IPS-15b (cell line): ENCODE data around the gene GCAT.

Experiments used
- H3K27me3 ChIP-seq: one replicate; pipeline ENCODE4 v1.6.1; 2013; ENCODE audit warnings: low read length; ENCODE audit not compliant: control insufficient read depth, insufficient read depth
- H3K36me3 ChIP-seq: one replicate; pipeline ENCODE4 v1.6.1; 2013; ENCODE audit warnings: low read length; ENCODE audit not compliant: control insufficient read depth, insufficient read depth
- H3K4me1 ChIP-seq: one replicate; pipeline ENCODE4 v1.6.1; 2013; ENCODE audit warnings: mild to moderate bottlenecking, low read length; ENCODE audit not compliant: control insufficient read depth, insufficient read depth
- H3K4me3 ChIP-seq: one replicate; pipeline ENCODE4 v1.5.1; 2013; ENCODE audit warnings: low read depth, low read length
- H3K9ac ChIP-seq: one replicate; pipeline ENCODE4 v1.6.1; 2013; ENCODE audit warnings: low read depth, mild to moderate bottlenecking, low read length
- H3K9me3 ChIP-seq: one replicate; pipeline ENCODE4 v1.6.1; 2013; ENCODE audit warnings: mild to moderate bottlenecking, low read length; ENCODE audit not compliant: control insufficient read depth, insufficient read depth

GCAT gene

GRCh38 chr22:37771081-37771480 lies 36.7 kb upstream of the GCAT start:
- H3K9me3 ChIP-seq = peaks cover 3% of the 10 kb centered on the region
- peaks cover 20% of the 10 kb centered on the region for H3K36me3 ChIP-seq
- no peak overlapping the region for H3K9ac ChIP-seq
- no peaks in the 10 kb centered on the region for H3K4me1 ChIP-seq
- H3K27me3 ChIP-seq = no peaks in the 10 kb centered on the region
- H3K4me3 ChIP-seq = no peak overlapping the region

- Histone ChIP-seq H3K27me3 (no peaks in the 10 kb centered on the region), H3K9ac (no peak overlapping the region), H3K9me3 (peaks cover 3% of the 10 kb centered on the region), H3K4me1 (peaks cover 2% of the 10 kb centered on the region), H3K4me3 (no peak overlapping the region), H3K36me3 (peaks cover 20% of the 10 kb centered on the region)
Measured at GRCh38 chr22:37771702-37772427, 35.9 kb upstream of the GCAT start.

GRCh38 chr22:37774728-37775127 lies 33.0 kb upstream of the GCAT start:
- Histone ChIP-seq H3K9ac (no peak overlapping the region), H3K4me1 (peaks cover 2% of the 10 kb centered on the region), H3K27me3 (no peaks in the 10 kb centered on the region), H3K9me3 (no peaks in the 10 kb centered on the region), H3K36me3 (peaks cover 17% of the 10 kb centered on the region), H3K4me3 (no peak overlapping the region)

GRCh38 chr22:37775785-37776638 lies 31.7 kb upstream of the GCAT start:
- no peaks in the 10 kb centered on the region for H3K27me3 ChIP-seq
- no peak overlapping the region for H3K4me3 ChIP-seq
- no peaks in the 10 kb centered on the region for H3K9me3 ChIP-seq
- H3K4me1 ChIP-seq = peaks cover 2% of the 10 kb centered on the region
- peaks cover 17% of the 10 kb centered on the region for H3K36me3 ChIP-seq
- H3K9ac ChIP-seq = no peak overlapping the region

GRCh38 chr22:37776639-37777005 lies 31.1 kb upstream of the GCAT start:
- no peak overlapping the region for H3K4me3 ChIP-seq

GRCh38 chr22:37777122-37777687 lies 30.5 kb upstream of the GCAT start:
- H3K36me3 ChIP-seq = peaks cover 10% of the 10 kb centered on the region
- no peaks in the 10 kb centered on the region for H3K27me3 ChIP-seq
- no peak overlapping the region for H3K4me3 ChIP-seq
- H3K9me3 ChIP-seq = no peaks in the 10 kb centered on the region
- no peak overlapping the region for H3K9ac ChIP-seq
- peaks cover 2% of the 10 kb centered on the region for H3K4me1 ChIP-seq

More at GRCh38 chr22:37776639-37777005, 31.1 kb upstream of the GCAT start:
- H3K27me3 ChIP-seq = no peaks in the 10 kb centered on the region
- peaks cover 13% of the 10 kb centered on the region for H3K36me3 ChIP-seq
- peaks cover 2% of the 10 kb centered on the region for H3K4me1 ChIP-seq
- no peaks in the 10 kb centered on the region for H3K9me3 ChIP-seq
- H3K9ac ChIP-seq = no peak overlapping the region

GRCh38 chr22:37778370-37779009 lies 29.2 kb upstream of the GCAT start:
- Histone ChIP-seq H3K27me3 (no peaks in the 10 kb centered on the region), H3K9ac (no peak overlapping the region), H3K4me1 (peaks cover 2% of the 10 kb centered on the region), H3K4me3 (no peak overlapping the region), H3K9me3 (no peaks in the 10 kb centered on the region), H3K36me3 (peaks cover 3% of the 10 kb centered on the region)

- H3K36me3 ChIP-seq = no peaks in the 10 kb centered on the region
- no peaks in the 10 kb centered on the region for H3K4me1 ChIP-seq
- no peaks in the 10 kb centered on the region for H3K9me3 ChIP-seq
- H3K27me3 ChIP-seq = peaks cover 2% of the 10 kb centered on the region
- no peak overlapping the region for H3K9ac ChIP-seq
- no peak overlapping the region for H3K4me3 ChIP-seq
Measured at GRCh38 chr22:37781434-37782059, 26.2 kb upstream of the GCAT start.

- no peaks in the 10 kb centered on the region for H3K36me3 ChIP-seq
- H3K9ac ChIP-seq = no peak overlapping the region
- no peaks in the 10 kb centered on the region for H3K9me3 ChIP-seq
- peaks cover 2% of the 10 kb centered on the region for H3K27me3 ChIP-seq
- H3K4me1 ChIP-seq = no peaks in the 10 kb centered on the region
- H3K4me3 ChIP-seq = no peak overlapping the region
Measured at GRCh38 chr22:37782340-37783168, 25.2 kb upstream of the GCAT start.

GRCh38 chr22:37784829-37785495 lies 22.8 kb upstream of the GCAT start:
- Histone ChIP-seq H3K27me3 (peaks cover 2% of the 10 kb centered on the region), H3K9ac (no peak overlapping the region), H3K36me3 (no peaks in the 10 kb centered on the region), H3K4me3 (no peak overlapping the region), H3K4me1 (no peaks in the 10 kb centered on the region), H3K9me3 (no peaks in the 10 kb centered on the region)
